NCI-H774 (cell line): ENCODE data around the gene ATP23.
A peak's percentile ranks its signal among the peaks of the same experiment; 100 is the strongest.

Experiments
- DNase-seq: peaks from one replicate; lab custom pipeline; 2025; lab: John Stamatoyannopoulos, UW

Gene ATP23

DNA sequence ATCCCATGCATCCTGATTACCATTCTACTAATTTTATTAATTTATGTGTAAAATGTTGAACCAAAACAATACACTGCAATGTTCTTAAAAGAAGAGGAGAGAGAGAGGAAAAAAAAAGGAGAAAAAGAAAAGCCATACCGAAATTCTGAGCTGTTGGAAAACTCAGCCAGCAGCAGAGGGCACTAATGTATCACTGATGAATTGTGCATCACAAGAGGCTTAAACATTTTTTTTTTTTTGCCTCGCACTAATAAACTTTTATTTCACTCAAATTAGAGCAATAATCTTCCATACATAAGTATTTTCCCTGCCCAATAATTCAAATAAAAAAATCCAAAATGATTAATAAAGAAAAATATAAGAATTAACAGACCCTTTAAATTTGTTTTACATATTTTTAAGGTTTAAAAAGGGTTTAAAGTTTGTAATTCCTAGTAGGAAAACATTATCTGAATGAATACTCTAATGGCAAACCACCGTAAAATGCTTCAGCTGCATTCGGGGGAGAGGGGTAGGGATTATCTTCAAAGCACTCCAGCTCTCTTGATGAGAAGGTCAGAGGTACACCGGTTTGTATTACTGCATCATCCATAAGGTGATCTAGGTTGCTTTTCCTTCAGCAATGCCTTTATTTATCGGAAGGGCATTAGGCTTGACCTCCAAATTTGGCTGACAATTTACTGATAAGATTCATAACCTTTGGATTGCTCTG lies 41.9 kb downstream of the ATP23 start:
- DNase-seq, result peak; percentile 56

DNA sequence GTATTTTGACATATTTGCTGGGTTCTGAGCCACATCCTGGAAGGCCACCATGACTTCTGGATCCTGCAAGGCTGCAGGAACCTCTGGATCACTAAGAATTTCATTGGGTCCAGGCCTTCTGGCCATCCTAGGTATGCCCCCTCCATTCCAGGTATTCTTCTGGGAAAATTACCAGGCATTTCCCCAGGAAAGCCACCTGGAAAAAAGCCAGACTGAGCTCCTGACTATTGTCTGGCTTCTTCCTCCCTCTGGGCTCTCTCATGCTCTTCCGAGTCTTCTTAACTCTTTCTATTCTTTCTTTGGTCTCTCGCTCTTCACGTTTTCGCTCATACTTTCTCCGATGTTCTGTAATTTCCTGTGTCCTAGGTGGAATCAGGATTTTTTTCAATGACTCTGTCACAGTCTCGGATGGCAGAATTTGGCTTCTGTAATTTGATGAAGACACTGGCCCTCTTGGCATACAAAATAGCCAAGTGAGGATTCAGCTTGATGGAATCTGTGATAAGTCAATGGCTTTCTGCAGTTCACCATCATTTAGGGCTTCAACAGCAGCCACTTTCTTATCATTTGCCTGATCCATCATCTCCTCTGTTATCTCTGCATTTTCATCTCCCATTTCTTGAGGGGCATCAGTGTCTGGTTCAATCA lies 42.6 kb downstream of the ATP23 start:
- DNase-seq, result no peak

DNA sequence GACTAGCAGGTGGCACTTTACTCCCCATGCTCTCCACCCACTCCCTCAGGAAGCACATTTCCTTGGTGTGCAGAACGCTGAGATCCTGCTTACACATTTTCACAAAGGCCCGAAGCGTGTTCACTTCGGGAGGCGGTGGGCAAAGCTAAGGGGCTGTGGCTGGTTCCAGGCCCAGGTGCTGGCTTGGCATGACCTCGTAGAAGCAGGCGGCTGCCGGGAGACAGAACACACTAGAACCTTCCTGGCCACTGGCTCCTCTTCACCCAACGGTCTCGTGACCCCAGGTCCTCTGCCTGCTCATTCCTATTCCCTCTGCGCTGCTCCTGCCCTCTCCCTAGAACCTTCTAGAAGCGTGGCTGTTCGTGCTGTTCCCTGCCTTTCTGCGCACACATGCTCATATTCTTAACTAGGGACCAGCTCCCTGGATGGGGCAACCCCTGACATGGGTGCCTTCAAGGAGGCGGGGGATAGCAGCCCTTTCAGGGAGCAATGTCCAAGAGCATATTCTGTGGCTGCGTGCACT lies 43.3 kb downstream of the ATP23 start:
- DNase-seq, result no peak

DNA sequence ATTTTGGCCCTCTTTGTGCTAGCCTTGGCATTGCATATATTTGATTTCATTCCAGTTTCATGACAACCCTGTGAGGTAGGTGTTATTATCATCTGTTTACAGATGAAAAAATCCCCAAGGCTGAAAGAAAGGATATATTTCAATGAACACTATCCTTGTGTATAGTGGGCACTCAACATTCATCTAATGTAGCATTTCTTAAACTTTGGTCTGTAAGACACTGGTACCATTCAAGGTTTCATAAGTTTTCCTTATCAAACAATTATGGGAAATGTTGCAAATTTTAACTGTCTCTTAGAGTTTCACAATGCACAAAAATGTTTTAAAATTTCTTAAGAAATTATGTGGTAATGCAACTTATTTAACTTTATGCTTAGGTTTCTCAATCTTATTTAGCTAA lies 44.3 kb downstream of the ATP23 start:
- DNase-seq, result no peak

DNA sequence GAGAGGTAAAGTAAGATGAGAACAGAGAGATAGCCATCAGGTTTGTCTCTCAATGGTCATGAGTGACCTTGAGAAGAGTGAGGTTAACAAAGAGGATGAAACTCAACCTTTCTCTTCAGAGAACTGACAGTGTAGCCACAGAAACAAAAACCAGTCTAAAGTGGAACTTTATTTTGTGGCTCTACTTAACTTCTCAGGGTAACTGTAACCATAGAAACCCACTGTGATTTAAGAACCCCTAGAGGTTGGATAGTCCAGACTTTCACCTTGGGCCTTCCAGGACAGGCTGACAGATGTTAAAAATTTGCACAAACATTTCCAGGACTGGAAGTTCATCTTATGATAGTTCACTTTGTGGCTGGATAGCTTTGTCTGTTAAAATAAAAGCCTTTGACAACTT lies 48.5 kb downstream of the ATP23 start:
- no peak for DNase-seq

DNA sequence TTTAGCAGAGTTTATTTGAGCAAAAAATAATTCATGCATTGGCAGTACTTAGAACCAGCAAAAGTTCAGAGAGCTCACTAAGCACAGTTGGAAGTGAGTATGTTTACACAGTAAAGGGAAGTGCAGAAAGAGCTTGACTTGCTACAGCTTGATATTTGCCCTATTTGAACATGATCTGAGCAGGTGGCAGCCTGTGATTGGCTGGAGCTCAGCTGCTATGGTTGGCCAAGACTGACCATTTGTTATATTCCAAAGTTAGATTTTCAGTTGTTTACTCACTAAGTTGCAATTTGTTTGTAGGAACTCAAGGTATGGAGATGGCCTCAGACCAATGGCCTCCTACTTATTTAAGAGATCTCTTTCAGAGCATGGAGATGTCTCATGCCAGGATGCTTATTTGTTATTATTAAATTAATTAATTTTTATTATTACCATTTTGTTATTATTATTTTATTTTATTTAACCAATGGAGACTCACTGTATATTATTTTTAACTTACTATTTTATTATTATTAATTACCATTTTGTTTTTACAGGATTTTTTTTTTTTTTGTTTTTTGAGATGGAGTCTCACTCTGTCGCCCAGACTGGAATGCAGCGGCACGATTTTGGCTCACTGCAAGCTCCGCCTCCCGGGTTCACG lies 49.0 kb downstream of the ATP23 start:
- DNase-seq, result no peak

DNA sequence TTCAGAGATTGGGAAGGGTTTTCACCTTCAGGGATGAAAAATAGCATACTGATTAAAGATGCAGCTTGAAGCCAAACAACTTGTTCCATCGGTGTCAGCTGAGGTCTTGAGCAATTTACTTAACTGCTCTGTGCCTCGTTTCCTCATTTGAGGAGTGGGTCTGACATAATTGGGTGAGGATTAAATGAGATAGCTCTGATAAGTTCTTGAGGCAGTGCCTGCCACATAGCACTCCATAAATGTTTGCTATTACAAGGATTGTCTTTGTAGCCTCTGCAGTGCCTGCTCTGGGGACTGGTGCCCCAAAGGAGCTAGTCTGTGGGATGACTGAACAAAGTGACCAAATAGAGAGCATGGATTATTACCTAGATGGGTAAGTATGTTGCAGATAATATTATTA lies 50.6 kb downstream of the ATP23 start:
- no peak for DNase-seq

DNA sequence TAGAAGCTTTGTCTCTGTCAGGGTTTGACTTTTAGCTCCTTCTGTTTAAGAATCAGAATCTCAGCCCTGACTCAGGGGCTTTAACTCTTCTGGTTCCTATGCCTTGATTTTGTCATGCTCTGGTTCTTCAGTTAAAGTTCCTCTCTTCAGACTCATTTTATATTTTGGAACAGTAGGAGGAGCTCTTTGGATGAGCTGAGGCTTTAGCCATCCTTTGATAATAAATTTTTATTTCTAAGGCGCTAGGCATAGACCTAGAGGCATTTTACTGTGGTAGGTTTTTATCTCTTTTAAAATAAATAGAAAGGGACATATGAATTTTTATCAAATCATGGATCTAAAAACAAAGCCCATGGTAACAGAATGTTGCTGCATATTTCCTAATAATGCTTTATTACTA lies 51.7 kb downstream of the ATP23 start:
- DNase-seq, result no peak

DNA sequence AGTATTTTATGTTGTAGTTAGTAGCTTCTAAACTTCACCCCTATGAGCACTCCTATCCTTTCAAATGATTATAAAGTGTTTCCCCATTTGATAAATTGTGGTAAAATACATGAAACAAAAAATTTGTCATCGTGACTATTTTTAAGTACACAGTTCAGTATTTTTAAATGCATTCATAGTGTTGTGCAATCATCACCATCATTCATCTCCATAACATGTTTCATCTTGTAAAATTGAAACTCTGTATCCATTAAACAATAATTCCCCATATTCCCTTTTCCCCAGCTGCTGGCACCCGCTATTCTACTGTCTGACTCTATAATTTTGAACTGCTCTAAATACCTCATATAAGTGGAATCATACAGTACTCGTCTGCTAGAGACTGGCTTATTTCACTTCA lies 52.5 kb downstream of the ATP23 start:
- DNase-seq, result no peak

DNA sequence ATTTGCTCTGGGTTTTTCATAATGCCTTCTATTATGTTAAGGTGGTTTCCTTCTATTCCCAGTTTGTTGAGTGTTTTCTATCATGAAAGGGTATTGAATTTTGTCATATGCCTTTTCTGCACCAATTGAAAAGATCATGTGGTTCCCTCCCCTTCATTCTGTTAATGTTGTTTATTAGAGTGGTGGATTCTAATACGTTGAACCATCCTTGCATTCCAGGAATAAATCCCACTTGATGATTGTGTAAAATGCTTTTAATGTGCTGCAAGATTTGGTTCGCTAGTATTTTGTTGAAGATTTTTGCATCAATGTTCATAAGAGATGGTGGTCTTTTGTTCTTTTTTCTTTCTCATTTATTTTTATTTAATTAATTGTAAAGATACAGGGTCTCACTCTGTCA lies 55.2 kb downstream of the ATP23 start:
- DNase-seq, result no peak

DNA sequence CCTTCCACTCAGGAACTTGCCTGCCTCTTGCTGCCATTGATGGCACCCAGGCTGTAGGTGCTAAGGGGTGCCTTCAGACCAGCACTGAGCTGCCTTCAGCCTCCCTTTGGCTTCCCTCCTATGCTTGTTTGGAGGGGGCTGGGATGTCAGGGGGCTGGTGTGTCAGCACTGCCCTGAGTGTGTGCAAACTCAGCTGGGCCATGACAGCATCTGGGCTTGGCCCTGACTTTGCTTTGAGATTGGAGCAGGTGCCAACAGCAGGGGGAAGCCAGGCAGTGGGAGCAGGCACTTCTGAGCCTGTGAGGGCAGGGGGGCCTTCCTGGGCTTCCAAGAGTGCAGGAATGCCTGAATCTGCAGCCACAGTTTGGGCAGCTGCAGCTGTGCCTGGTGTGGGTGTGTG lies 56.9 kb downstream of the ATP23 start:
- no peak for DNase-seq

DNA sequence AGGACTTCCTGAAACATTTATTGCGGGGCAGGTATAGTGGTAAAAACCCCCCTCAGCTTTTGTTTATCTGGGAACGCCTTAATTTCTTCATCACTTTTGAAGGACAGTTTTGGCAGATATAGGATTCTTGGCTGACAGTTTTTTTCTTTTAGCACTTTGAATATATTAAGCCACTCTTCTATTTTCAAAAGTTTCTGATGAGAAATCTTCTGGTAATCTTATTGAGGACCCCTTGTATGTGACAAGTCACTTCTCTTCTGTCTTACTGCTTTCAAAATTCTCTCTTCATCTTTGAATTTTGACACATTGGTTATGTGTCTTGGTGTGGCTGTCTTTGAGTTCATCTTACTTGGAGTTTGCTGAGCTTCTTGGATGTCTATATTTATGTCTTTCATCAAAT lies 59.1 kb downstream of the ATP23 start:
- no peak for DNase-seq

DNA sequence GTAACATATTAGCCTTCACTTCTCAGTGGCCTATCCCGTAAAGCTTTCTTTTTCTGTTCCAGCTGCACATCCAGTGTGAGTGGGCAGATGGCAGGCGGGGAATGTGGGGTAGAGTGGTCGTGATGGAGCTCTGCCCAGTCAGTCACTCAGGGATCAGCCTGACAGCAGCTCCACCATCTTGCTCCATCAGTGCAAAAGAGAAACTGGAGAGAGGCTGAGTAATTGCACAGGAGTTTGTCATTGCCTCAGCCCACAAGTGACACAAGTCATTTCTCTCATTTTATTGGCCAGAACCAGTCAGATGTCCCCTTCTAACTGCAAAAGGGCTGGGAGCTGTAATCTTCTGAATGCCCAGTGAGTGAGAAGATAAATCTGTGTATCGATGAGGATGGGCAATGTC lies 66.5 kb downstream of the ATP23 start:
- no peak for DNase-seq

DNA sequence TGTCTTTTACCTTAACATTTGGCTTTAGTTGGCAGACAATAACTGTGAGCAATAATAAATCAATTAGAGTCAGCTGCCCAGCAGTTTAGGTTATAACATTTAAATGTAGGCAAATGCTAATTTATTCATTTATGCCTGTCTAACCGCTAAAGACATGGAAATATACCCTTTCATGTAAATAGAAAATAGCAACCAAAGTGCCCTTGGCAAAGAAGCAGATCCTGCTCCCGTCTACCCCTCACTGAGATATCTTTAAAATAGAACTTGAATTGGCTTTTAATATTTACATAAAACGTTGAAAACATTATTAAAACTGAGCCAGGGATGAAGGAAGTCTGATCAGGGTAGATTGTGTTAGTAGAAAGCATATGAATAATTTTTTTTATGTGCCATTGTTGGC lies 67.3 kb downstream of the ATP23 start:
- DNase-seq, result no peak
